Cardiac ventricle fibroblast (primary cell): Measurements from ENCODE around the gene AP2A2. TPM values are rescaled to one million over a fixed set of nuclear protein-coding genes. Genes with fewer than 3 reads are reported as not detected.

Source experiments
- total RNA-seq: library from RNA; depleted of rRNA; stranded (reverse); fragments of >200 nt; gene quantifications from 2 replicates; pipeline ENCODE4 v1.2.3, GENCODE V29; 2015

The AP2A2 gene
- 37.3 and 40.8 TPM in 2 replicates for total RNA-seq

DNA sequence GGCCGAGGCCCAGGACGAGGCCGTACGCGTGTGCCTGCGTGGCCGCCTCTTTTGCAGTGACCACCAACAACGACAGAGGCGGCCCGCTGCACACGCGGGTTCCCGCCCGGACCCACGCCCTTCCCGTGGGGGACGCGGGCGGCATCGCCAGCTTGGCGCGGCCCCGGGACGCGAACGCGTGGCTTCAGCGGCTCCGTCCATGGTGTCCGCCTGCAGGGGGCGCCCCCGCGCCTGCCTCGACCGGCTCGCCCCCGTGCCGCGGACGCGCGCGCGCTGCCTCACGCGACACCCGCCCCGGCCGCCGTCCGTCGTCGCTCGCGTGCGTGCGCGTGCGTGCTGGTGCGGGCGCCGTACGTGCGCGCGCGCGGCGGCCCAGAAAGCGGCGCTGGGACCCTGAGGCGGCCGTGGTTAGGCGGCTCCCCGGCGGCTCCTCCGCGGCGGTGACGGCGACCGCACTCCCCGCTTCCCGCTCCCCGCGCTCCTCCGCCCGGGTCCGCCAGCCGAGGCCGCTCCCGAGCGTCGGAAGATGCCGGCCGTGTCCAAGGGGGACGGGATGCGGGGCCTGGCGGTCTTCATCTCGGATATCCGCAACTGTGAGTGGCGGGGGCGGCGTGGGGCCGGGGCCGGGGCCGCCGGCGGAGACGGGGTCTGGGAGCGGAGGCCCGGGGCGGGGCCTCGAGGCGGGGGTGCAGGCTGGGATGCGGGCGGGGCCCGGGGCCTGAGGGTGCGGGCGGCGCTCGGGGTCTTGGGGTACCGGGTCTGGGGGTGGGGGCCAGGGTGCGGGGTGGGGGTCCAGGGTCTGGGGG is at the start of gene AP2A2:
Gene AP2A2, plus strand, starts transcription at position 375 of the 806 bp plus-strand sequence. Its CDS starts 152 bp downstream, at position 527.

GRCh38 chr11:910589-911030 is 15.1 kb upstream of the AP2A2 start, which contains the start of gene CHID1:
CHID1 (minus strand) TSS chr11:910810; CDS start chr11:904816, 5,994 bp downstream.

GRCh38 chr11:1036303-1036923 is 110.7 kb downstream of the AP2A2 start, which contains the start of gene MUC6:
MUC6 (minus strand) TSS chr11:1036718; CDS start chr11:1036655, 63 bp downstream.

Other genes starting within 250 kb of the AP2A2 start
- gene DEAF1, start 230.6 kb upstream of the AP2A2 start, total RNA-seq, result 20.6 and 23.9 TPM in 2 replicates
- gene TMEM80, start 230.1 kb upstream of the AP2A2 start, total RNA-seq, result 20.3 and 34.6 TPM in 2 replicates
- 11.7 and 15.0 TPM in 2 replicates for gene EPS8L2, start 219.6 kb upstream of the AP2A2 start, total RNA-seq
- gene TALDO1, start 178.4 kb upstream of the AP2A2 start, total RNA-seq, result 184 and 216 TPM in 2 replicates
- 15.9 and 16.6 TPM in 2 replicates for gene GATD1, start 148.4 kb upstream of the AP2A2 start, total RNA-seq
- gene CEND1, start 135.8 kb upstream of the AP2A2 start, total RNA-seq, result 0.49 and 0.94 TPM in 2 replicates
- gene SLC25A22, start 127.6 kb upstream of the AP2A2 start, total RNA-seq, result 15.4 and 34.4 TPM in 2 replicates
- 6.1 and 9.3 TPM in 2 replicates for gene PIDD1, start 120.6 kb upstream of the AP2A2 start, total RNA-seq
- 563 and 660 TPM in 2 replicates for gene RPLP2, start 115.9 kb upstream of the AP2A2 start, total RNA-seq
- gene PNPLA2, start 107.0 kb upstream of the AP2A2 start, total RNA-seq, result 51.4 and 52.8 TPM in 2 replicates
- 1.1 and 1.7 TPM in 2 replicates for gene CRACR2B, start 98.0 kb upstream of the AP2A2 start, total RNA-seq
- gene CD151, start 92.9 kb upstream of the AP2A2 start, total RNA-seq, result 286 and 398 TPM in 2 replicates
- gene POLR2L, start 83.3 kb upstream of the AP2A2 start, total RNA-seq, result 77.8 and 107 TPM in 2 replicates
- 207 and 222 TPM in 2 replicates for gene TSPAN4, start 83.0 kb upstream of the AP2A2 start, total RNA-seq
- 110 and 127 TPM in 2 replicates for gene CHID1, start 15.1 kb upstream of the AP2A2 start, total RNA-seq
- not detected in 2 replicates for gene MUC6, start 110.8 kb downstream of the AP2A2 start, total RNA-seq
- not detected in 2 replicates for gene MUC2, start 149.0 kb downstream of the AP2A2 start, total RNA-seq
- not detected in 2 replicates for gene MUC5AC, start 232.1 kb downstream of the AP2A2 start, total RNA-seq